8988T (cell line): ENCODE measurements around the gene CDC14A.
"Not testable (repeated sequence)": the region's sequence is repeated elsewhere in the genome, so short reads cannot be mapped to it uniquely, and the experiment has no call there.

Source experiments
- DNase-seq: peaks from one replicate; pipeline ENCODE4 v3.0.0; 2011

CDC14A gene, protein sequence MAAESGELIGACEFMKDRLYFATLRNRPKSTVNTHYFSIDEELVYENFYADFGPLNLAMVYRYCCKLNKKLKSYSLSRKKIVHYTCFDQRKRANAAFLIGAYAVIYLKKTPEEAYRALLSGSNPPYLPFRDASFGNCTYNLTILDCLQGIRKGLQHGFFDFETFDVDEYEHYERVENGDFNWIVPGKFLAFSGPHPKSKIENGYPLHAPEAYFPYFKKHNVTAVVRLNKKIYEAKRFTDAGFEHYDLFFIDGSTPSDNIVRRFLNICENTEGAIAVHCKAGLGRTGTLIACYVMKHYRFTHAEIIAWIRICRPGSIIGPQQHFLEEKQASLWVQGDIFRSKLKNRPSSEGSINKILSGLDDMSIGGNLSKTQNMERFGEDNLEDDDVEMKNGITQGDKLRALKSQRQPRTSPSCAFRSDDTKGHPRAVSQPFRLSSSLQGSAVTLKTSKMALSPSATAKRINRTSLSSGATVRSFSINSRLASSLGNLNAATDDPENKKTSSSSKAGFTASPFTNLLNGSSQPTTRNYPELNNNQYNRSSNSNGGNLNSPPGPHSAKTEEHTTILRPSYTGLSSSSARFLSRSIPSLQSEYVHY

DNA sequence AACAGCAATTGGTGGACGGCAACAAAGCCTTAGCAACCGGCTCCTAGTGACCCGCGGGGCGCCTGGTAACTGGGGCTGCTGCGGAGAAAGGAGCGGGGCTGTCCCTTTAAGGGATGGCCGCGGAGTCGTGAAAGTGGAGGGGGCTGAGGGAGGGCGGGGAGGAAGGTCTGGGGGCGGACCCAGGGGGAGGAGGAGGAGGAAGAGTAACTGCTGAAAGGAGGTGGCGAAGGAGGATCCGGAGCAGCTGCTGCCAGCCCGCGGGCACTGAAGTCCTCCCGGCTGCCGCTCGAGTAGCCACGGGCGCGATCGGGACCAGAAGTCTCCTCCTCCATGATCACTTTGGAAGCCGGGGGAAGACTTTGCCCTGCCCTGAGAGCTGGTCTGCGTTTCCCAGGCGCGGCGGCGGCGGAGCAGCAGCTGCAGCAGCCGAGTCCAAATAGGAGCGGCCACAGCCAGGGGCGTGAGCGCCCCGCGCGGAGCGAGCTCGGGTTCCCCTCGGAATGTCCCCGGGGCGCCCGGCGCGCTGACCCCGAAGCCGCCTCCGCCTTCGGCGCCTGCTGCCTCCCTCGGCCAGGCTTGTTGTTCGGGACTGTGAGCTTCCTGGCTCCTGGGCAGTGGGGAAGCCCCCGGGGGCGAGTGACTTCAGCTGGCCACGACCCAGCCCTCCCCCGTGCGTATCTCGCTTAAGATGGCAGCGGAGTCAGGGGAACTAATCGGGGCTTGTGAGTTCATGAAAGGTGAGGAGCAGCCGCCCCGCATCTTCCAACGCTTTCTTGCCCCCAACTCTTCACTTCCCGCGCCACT, at the start of gene CDC14A:
TSS of gene CDC14A (plus strand) at position 240 of the 804 bp plus-strand sequence. CDS start at position 689, 449 bp downstream.
- DNase-seq = peak; percentile 73

DNA sequence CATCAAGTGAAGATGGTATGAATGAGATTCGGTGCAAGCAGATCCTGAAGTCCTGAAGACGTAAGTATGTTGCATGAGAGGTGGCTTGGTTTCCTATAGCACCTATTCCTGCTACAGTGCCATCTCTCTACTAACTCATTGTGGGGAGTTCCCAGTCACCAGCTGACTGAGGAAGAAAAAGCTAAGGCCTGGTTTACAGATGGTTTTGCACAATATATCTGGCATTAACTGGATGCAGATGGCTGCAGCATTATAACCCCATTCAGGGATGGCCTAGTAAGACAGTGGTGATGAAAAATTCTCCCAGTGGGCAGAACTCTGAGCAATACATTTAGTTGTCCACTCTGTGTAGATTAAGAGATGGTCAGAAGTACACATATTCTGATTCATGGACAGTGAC, 49.6 kb upstream of the CDC14A start:
- DNase-seq = no peak

DNA sequence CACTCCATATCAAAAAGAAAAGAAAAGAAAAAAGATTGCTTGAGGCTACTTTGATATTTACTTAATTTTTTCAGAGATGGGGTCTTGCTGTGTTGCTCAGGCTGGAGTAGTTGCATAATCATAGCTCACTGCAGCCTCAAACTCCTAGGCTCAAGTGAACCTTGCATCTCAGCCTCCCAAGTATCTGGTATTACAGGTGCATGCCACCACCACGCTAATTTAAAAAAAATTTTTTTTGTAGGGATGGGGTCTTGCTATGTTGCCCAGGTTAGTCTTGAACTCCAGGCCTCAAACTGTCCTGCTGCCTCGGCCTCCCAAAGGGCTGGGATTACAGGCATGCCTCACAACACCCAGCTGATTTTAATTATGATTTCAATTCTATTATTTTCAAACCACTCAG, 48.1 kb upstream of the CDC14A start:
- DNase-seq = no peak

DNA sequence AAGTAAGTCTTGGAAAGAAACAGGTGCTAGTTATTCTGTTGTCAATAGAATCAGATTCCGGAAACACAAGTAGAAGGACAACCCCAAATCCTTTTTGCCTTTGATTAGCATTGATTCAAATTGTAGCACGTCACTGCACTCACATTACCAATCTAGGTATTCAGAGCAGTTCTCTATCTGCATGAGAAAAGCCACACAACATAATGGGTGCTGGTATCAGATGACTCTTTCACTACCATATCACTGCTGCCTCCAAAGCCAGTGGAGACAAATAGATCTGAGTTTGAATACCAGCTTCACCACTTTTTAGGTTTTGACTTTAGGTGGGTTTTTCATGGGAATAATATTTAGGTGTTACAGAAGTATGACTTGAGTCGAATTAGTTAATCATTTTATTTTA, 47.4 kb upstream of the CDC14A start:
- DNase-seq = no peak

DNA sequence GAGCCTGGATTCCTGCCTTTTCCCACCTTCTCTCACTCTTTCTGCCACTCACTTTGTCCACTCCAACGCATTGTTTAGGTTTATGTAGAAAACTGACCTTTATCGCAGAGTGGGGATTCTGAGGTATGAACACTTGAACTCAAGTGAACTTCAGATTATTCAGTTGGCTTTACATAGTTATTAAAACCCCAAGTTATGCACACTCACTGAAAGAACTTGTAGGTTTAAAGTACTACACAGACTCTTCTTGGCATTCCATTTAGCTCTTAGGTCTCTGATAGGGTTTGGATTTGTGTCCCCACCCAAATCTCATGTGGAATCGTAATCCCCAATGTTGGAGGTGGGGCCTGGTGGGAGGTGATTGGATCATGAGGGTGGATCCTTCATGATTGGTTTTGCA, 46.4 kb upstream of the CDC14A start:
- no peak for DNase-seq

DNA sequence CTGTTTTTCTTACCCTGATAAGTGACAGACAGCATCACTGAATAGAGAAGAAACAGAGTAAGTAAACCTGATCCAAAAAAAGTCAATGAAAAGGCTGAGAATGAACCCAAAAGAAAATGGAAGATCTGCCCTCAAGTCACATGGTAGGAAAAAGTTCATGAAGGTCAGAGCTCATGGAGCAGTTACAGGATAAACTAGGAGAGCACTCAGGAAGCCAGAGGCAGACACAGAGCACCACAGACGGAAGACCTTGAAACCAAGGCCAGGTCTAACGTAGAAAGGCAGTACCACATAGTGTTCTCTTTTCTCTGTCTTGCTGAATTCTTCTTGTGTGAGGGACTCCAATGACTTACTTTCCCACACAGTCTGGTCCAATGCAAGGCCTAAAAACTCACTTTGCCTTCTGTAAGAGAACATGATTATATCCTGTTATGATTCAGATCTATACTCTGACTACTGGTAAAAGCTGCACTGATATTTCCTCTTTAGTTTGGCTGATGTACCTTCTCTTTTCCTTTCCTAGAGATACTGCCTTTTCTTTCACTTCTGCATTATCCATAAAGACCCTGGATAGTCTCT, 45.5 kb upstream of the CDC14A start:
- DNase-seq = no peak

DNA sequence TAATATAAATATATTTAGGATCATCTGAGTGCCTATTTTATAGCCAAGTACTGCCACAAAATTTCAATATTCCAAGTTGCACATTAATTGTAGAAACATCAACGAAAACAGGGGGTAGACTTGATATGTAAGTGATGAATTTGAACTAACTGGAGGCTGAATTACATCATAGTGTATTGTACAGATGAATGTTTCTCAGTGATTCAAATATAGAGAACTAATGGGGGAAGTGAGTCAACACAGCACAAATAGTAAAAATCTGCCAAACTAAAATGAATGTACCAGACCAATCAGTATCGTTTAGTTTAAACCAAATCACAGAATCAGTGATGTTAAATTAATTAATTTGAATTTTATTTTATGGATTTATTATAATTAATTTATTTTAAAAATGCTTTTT, 43.5 kb upstream of the CDC14A start:
- no peak for DNase-seq

DNA sequence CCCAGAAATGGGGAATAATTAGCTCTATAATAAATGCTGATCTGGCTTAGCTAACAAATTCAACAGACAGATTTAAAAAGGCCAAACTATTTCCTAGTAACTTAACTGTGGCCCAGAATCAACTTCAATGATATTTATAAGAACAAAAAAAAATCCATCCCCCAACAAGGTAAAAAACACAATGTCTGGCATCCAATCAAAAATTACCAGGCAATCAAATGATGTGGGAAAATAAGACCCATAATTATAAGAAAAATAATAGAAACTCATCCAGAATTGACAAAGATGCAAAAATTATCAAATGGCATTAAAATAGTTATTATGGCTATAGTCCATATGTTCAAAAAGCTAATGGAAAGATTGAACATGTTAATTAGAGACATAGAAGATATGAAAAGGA, 42.4 kb upstream of the CDC14A start:
- no peak for DNase-seq

DNA sequence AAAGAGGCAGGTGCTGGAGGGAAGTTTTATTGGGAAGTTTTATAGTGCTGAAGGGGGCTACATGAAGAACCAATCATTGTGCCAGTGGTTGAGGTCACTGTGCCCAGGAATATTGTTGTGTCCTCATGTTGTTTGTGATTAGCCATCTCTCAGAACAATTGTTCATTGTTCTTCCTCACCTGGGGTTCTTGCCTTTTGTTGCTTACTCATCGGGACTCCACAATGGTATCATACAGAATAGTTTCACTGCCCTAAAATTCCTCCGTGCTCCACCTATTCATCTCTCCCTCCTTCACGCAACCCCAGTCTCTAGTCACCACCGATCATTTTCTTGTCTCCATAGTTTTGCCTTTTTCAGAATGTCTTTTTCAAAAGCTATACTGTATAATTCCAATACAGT, 38.9 kb upstream of the CDC14A start:
- no peak for DNase-seq

DNA sequence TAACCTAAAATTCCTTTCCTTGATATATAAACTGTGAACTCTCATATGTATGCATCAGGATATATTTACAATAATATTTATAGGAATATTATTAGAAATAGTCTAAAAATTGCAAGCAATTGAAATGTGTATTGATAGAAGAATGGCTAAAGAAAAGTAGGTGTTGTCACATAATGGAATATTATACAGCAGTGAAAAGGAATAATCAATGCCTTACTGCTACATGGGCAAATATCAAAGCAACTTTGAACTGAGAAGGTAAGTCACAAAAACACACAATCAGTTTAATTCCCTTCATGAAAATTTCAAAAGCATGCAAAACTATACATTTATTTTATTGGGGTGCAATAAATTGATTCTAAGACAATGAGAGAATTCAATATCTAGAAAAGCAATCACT, 35.7 kb upstream of the CDC14A start:
- no peak for DNase-seq

DNA sequence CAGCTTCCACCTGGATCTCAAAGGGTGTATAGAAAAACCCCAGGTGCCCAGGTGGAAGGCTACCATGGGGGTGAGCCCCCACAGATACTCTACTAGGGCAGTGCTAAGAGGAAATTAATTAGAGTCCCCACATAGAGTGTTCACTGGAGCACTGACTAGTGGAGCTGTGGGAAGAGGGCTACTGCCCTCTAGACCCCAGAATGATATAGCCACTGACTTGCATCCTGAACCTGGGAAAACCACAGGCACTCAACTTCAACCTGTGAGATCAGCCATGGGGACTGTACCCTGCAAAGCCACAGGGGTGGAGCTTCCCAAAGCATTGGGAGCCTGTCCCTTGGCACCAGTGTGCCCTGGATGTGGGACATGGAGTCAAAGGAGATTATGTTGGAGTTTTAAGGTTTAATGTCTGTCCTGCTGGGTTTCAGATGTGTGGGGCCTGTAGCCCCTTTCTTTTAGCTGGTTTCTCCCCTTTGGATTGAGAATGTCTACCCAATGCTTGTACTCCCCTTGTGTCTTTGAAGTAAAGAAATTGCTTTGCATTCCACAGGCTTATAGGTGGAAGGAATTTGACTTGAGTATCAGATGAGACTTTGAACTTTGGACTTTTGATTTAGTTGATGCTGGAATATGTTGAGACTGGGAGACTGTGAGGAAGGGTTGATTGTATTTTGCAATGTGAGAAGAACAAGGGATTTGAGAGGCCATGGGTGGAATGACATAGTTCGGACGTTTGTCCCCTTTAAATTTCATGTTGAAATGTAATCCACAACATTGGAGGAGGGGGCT, 31.8 kb upstream of the CDC14A start:
- DNase-seq = no peak

DNA sequence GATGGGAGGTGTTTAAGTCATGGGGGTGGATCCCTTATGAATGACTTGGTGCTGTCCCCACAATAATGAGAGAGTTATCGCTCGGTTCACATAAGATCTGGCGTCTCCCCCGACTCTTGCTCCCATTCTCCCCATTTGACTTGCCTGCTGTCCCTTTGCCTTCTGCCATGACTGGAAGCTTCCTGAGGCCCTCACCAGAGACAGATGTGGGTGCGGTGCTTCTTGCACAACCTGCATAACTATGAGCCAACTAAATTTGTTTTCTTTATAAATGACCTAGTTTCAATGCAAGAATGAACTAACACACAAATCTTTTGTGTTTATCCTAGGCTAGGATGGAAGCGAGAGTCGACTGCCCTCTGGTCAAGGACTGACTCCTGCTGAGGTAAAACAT, 31.2 kb upstream of the CDC14A start:
- no peak for DNase-seq

DNA sequence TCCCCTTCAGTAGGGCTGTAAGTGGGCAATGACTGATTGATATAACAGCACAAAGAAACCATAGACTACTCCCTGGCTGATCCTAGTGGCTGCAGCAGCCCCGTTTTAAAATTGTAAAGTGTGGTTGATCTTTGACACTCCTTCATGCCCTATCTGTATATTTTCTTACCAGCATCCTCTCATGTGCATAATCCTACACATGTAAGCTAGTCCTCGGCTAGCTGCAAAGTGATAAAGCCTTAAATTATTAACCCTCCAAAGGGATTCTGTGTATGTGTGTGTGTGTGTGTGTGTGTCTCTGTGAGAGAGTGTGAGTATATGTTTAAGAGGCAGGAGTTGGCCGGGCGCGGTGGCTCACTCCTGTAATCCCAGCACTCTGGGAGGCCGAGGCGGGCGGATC, 30.8 kb upstream of the CDC14A start:
- no peak for DNase-seq

DNA sequence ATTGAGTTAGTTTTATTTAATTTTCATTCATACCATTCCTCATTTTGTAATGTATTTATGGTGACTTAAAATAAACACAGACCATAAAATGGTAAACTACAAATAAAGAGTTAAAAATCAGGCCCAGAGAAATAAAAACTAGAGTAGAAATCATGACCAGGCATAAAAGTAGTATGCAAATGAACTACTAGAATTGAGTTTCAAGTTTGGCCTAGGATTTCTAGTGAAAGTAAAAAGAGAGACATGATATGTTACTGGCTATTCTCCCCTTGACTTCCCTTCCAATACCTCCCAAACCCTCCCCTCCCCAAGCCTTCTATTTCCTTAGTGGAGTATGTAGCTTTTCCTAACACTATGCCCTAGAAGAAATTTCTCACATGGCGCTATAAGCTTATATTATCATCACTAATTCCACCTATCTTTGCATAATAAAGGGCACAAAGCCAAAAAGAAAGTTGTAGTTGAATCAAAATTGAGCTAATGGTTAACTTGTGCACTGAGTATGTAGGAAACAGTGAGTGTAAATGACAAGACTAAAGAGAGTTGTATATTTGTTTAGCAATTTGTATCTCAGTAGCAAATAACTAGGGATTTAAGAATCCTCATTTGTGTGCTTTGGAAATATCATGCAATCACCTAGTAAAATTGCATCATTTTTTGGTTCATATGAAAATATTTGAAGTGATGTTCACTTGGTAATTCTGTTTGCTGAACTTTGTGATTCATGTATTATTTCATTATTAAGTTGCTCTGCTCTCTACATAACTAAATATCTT, 29.7 kb upstream of the CDC14A start:
- no peak for DNase-seq

DNA sequence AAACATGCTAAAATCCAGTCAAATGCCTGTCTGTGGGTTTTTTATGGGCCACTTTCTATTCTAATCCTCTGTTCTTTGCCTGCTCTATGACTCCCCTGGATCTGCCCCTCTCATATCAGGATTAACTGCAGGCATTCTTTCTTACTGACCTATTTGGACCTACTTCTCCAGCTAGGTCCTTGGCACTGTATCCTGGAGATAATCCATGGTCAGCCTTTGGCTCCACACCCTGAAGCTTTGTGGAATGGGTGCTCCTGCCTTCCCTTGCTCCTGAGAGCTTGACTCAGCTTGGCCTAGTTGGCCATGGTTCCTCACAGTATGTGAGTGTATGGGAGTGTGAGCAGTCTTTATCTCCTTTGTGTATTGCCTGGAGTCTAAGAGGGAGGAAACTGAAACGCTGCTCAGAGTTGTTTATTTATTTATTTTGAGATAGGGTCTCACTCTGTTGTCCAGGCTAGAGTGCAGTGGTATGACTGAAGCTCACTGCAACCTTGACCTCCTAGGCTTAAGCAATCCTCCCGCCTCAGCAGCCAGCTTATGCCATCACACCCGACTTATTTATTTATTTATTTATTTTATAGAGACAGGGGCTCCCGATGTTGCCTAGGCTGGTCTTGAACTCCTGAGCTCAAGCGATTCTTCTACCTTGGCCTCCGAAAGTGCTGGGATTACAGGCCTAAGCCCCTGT, 28.7 kb upstream of the CDC14A start:
- no peak for DNase-seq

DNA sequence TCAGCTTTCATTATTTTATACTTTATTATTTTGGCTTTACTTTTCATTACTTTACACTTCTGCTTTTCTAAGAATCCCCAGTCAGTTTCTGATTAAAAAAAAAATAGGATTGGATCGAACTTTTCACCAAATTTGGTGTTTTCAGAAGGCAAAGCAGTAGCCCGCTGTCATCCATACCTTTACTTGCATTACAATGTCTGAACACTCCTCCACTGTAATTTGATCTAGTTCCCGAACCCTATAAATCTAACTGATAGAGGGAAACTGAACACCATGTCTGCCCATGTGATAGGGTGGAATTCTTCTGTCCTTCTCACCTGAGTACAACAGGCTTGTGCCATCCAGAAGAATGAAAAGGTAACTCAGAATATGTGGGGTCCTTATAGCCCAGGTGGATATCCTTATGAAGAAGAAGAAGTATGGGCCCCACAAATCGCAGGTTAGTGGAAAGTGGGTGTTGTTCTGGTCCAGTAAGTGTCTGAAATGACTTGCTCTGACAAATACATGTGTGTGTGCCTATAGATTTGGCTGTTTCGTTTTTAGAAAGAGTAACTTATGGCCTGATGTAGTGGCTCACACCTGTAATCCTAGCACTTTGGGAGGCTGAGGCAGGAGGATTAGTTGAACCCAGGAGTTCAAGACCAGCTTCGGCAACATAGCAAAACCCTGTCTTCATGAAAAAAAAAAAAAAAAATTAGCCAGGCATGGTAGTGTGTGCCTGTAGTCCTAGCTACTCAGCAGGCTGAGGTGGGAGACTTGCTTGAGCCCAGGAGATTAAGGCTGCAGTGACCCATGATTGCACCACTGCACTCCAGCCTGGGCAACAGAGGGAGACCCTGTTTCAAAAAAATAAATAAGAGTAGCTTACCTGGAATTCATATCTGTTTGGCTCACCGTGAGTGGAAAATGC, 26.6 kb upstream of the CDC14A start:
- DNase-seq = no peak

DNA sequence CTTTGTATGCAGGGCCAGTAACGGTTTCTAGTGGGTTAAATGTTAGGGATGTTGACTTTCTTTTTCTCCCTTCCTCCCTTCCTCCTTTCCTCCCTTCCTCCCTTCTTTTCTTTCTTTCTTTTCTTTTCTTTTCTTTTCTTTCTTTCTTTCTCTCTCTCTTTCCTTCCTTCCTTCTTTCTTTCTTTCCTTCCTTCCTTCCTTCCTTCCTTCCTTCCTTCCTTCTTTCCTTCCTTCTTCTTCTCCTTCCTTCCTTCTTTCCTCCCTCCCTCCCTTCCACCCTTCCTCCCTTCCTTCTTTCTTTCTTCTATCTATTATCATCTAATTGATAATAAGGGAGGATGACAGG, 26.0 kb upstream of the CDC14A start:
- DNase-seq = not testable (repeated sequence)

DNA sequence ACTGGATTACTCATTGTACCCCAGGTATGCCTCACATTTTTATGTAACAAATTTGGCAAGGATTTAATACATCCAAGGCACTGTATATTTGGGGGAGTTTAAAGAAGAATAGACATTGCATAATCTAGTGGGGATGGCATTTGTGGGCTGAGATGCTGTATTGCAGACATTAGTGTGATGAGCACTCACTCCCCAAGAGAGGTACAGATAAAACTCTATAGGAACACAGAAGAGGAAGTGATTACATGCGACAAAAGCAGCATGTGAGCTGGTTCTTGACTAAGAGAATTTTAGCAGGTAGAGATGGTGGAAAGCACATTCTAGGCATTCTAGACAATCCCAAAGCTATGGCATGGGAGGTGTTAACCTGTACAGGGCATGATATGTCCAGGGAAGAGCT, 24.2 kb upstream of the CDC14A start:
- no peak for DNase-seq

DNA sequence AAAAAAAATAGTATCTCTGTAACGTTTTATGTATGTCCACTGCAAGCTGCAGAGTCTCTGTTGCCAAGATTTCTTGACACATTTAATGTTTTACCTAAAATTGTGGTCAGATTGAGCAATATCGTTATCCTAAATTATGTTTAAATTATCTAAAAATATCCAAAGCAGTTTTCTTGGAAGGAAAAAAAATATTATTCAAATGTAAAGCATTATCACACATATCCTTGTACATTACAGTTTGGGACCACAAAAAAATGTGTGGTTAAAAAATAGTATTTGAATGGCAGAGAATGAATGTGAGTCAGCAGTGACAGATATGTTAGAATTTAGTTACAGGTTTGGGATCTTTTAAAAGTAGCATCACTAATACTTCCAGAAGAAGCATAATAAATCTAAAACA, 21.2 kb upstream of the CDC14A start:
- not testable (repeated sequence) for DNase-seq

DNA sequence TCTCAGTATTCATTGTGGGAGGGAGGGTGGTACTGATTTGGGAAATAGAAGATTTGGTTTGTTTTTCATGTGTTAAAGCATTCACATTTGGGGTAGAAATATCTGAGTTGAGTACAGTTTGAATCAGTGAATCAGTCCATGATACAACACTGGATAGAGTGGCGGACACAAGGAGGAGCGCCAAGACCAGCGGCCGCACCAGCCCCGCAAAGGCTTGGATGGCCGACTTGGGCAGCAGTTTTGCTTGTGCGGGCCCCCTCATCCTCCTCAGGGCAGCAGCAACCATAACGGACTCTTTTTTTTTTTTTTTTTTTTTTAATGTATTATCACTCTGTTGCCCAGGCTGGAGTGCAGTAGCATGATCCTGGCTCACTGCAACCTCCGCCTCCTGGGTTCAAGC, 20.0 kb upstream of the CDC14A start:
- DNase-seq = no peak
